GM12873 (cell line): ENCODE data around the gene TPSAB1.
"Not testable (repeated sequence)": the region's sequence is repeated elsewhere in the genome, so short reads cannot be mapped to it uniquely, and the experiment has no call there.

Experiments
- TF ChIP-seq, protein P1 (sequence below): IDR thresholded peaks from 2 replicates; pipeline ENCODE4 v1.5.1; 2012; ENCODE audit warnings: low read depth, mild to moderate bottlenecking, moderate library complexity, low read length, control low read depth; ENCODE audit not compliant: insufficient read depth; ENCODE audit errors: missing control alignments

The TPSAB1 gene

DNA sequence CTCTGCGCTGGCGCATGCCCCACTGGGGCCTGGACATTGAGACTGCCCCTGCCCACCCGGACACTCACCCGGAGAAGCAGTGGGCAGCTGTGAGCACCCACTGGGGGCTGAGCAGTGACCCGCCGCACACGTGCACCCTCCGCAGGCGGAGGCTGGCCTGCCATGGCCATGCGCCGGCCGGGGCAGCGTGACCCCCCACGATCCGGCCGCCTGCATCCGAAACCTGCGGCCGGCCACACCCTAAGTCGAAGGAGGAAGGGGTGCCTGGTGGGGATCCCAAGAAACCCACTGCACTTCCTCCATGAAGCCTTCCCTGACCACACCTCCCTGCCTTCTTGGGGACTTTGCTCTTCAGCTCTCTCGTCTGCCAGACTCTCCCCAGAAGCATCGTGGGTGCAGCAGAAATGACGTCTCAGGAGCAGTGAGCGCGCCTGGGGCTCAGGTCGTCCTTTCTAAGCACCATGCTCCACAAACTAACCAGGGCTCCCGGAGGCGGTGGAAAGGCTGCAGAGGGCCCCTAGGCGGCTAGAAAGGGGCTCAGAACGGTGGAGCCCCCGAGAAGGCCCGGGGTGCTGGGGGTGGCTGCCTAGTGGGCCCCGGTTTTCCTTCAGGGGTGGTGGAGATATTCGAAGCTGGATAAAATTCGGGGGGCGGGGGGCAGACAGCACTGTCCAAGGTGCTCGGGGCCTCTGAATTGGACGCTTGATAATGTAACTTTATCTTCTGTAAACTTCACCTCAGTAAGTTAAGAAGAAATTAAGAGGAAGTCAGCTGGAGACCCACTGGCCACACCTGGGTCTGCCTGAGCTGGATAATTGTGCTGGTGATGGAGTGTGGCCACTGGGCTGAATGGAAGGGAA is 16.9 kb upstream of the TPSAB1 start:
- TF ChIP-seq, protein P1, sequence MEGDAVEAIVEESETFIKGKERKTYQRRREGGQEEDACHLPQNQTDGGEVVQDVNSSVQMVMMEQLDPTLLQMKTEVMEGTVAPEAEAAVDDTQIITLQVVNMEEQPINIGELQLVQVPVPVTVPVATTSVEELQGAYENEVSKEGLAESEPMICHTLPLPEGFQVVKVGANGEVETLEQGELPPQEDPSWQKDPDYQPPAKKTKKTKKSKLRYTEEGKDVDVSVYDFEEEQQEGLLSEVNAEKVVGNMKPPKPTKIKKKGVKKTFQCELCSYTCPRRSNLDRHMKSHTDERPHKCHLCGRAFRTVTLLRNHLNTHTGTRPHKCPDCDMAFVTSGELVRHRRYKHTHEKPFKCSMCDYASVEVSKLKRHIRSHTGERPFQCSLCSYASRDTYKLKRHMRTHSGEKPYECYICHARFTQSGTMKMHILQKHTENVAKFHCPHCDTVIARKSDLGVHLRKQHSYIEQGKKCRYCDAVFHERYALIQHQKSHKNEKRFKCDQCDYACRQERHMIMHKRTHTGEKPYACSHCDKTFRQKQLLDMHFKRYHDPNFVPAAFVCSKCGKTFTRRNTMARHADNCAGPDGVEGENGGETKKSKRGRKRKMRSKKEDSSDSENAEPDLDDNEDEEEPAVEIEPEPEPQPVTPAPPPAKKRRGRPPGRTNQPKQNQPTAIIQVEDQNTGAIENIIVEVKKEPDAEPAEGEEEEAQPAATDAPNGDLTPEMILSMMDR: no peak

DNA sequence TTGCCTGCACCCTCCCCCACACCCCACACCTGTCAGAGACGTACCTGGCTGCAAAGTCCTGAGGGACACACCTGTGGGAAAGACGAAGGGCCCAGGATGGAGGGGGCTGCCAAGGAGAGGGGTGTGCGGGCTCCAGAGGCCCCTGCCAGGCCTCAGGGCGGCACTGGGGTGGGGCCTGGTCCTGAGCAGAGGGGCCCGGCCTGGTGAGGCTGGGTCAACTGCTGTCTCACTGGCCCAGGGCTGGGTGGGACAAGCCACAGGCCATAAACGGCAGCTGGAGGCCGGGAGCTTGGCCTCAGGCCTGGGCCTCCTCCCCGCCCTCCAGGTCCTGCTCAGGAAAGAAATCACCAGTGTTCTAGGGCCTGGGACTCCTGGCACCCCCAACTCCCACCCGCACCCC is 15.9 kb upstream of the TPSAB1 start:
- TF ChIP-seq, protein P1: no peak

DNA sequence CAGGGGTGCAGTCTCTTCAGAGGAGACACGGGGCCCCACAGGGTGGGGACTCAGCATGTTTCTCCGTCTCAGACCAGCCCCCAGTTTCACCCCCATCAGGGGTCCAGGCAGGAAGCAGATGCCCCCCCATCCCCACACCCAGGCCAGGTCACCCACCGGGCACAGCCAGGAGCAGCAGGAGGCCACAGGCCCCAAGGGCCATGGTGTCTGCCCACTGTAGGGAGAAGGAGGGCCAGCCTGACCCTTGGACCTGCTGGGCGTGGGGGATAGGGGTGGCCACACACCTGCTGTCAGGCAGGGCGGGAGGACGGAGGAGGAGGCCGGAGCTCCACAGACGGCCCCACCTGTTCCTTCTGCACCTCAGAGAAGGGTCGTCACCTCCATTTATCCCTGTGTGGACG is 15.5 kb upstream of the TPSAB1 start, which contains the start of gene TPSG1:
Gene TPSG1, minus strand, starts transcription at position 218 of the 401 bp plus-strand sequence. Its CDS starts 16 bp downstream, at position 202.
- TF ChIP-seq, protein P1: no peak

DNA sequence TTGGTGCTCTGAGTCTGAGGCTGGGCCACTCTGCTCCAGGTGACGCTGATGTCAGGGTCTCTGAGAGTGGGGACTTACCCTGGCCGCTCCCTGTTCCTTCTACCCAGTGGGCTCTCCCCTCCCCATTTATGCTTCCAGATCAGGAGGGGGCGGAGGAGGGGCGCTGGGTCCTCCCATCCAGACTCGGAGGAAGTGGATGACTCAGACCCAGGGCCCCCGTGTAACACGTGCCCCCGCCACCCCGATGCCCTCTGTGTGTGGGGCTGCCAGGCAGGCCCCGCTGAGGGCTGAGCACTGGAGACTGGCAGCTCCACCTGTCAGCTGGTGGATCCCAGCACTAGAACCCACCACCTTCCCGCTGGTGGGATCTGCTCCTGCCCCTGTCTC is 10.4 kb upstream of the TPSAB1 start, which contains the start of gene TPSB2:
Gene TPSB2, minus strand, starts transcription at position 101 of the 387 bp plus-strand sequence. CDS start 233 bp downstream, outside the sequence.
- TF ChIP-seq, protein P1: not testable (repeated sequence)

DNA sequence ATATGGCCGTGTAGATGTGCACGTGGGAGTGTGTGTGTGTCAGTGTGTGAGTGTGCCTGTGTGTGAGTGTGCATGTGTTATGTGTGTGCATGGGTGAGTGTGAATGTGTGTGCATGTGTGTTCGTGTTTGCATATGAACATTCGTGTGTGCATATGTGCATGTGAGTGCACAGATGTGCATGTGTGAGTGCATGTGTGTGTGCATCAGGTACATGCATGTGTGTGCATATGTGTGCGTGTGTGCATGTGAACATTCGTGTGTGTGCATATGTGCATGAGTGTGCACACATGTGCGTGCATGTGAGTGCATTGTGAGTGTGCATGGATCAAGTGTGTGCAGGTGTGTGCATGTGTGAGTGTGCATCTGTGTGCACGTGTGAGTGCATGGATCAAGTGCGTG is 2.5 kb upstream of the TPSAB1 start:
- TF ChIP-seq, protein P1: no peak

DNA sequence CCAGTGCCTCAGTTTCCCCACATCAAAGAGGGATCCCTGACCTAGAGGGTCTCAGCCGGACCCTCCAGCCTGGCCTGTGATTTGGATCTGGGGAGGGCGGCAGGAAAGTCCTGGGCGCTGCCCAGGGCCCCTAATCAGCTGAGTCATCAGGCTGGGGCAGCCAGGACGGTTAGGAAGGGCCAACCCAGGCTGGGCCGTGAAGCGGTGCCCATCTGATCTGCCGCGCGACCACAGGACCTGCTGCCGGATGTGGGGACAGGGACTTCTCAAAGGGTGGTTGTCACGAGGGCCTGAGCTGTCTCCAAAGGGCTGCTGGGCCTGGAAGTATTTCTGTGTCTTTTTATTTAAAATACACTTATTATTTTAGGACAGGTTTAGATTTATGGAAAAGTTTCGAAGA is 4.4 kb downstream of the TPSAB1 start:
- TF ChIP-seq, protein P1: no peak

DNA sequence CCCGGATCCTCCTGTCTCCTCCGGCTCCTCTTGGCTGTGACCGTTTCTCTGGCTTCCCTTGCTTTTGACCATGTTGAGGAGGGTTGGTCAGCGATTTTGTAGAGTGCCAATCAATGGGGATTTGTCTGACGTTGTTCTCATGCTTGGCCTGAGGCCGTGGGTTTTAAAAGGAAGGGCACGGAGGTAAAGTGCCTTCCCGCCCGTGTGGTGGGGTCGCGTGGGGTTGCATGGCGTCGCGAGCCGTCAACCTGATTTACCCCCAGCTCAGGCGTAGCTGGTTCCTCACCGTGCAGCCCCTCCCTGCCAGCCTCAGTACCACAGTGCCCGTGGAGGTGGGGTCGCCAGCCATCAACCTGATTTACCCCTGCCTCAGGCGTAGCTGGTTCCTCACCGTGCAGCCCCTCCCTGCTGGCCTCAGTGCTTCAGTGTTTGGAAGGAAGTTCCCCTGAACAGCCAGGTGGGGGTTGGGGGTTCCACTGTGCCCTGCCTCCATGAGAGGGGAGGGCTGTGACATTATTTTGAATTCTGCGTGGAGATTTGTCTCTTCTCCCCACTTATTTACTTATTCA is 5.0 kb downstream of the TPSAB1 start:
- TF ChIP-seq, protein P1: no peak
